Spleen (tissue), 11 donors: ENCODE data around the gene ELMOD2. TPM values are rescaled to one million over a fixed set of nuclear protein-coding genes. Genes with fewer than 3 reads are reported as not detected.

Source experiments
- DNase-seq: peaks from one replicate; pipeline ENCODE4 v3.0.0-alpha.2; 2020
- H3K27ac ChIP-seq, 8 donors: fragments of 200-600 bp; sonication (generic) in 7 of 8; 1 replicate in 4 of 8; 2 replicates in 4 of 8; pipeline versions ENCODE4 v1.5.0 to v1.8.0; 2016 to 2021; ENCODE audit warnings: inconsistent platforms in 4 of 8, mild to moderate bottlenecking in 4 of 8, moderate library complexity in 1 of 8
- H3K27me3 ChIP-seq, 7 donors: fragments of 200-600 bp; sonication (generic) in 6 of 7; replicated peaks in 1 of 7; 1 replicate in 4 of 7; 2 replicates in 3 of 7; pipeline versions ENCODE4 v1.5.0 to v1.8.0; 2016 to 2021; ENCODE audit warnings: inconsistent platforms in 3 of 7, mild to moderate bottlenecking in 1 of 7
- H3K36me3 ChIP-seq, 6 donors: fragments of 200-600 bp; sonication (generic) in 5 of 6; 1 replicate in 4 of 6; 2 replicates in 2 of 6; pipeline versions ENCODE4 v1.5.0 to v1.8.0; 2016 to 2021; ENCODE audit warnings: inconsistent platforms in 2 of 6
- H3K4me1 ChIP-seq, 6 donors: fragments of 200-600 bp; sonication (generic) in 5 of 6; 1 replicate in 3 of 6; 2 replicates in 3 of 6; pipeline versions ENCODE4 v1.5.0 to v1.8.0; 2016 to 2021; ENCODE audit warnings: inconsistent platforms in 3 of 6
- H3K4me3 ChIP-seq, 8 donors: fragments of 200-600 bp; sonication (generic) in 7 of 8; 1 replicate in 4 of 8; 2 replicates in 4 of 8; pipeline versions ENCODE4 v1.5.0 to v1.8.0; 2016 to 2021; ENCODE audit warnings: inconsistent platforms in 4 of 8, mild to moderate bottlenecking in 4 of 8, moderate library complexity in 2 of 8
- H3K9me3 ChIP-seq, 8 donors: fragments of 200-600 bp; sonication (generic) in 7 of 8; 1 replicate in 4 of 8; 2 replicates in 4 of 8; pipeline versions ENCODE4 v1.5.0 to v1.8.0; 2016 to 2021; ENCODE audit warnings: inconsistent platforms in 4 of 8
- CTCF ChIP-seq, 11 experiments: fragments of 200-600 bp in 7 of 11; fragments of 450-650 bp in 4 of 11; sonication (generic) in 4 of 11; IDR thresholded peaks in 8 of 11; conservative IDR thresholded peaks in 3 of 11; 1 replicate in 7 of 11; 2 replicates in 4 of 11; pipeline versions ENCODE4 v1.4.0 to v1.8.0; 2016 to 2021; ENCODE audit warnings: antibody characterized with exemption in 11 of 11, inconsistent platforms in 4 of 11, mild to moderate bottlenecking in 1 of 11
- POLR2A ChIP-seq, 3 donors: fragments of 450-650 bp; IDR thresholded peaks; one replicate each; pipeline ENCODE4 v1.5.1; 2017; ENCODE audit warnings: antibody characterized with exemption in 3 of 3, mild to moderate bottlenecking in 1 of 3
- POLR2AphosphoS5 ChIP-seq, 3 donors: sonication (generic); formaldehyde crosslinking; IDR thresholded peaks; one replicate each; pipeline ENCODE4 v1.5.1; 2017; ENCODE audit warnings: antibody characterized with exemption in 3 of 3
- WGBS, 5 donors: extraction: QIAGEN DNeasy Blood & Tissue Kit in 3 of 5; methylation state at CpG; one replicate each; pipeline versions ENCODE4 v1.1.5 to v1.1.7; 2013 to 2018; 5-methylcytosine and 5-hydroxymethylcytosine counted together
- intact Hi-C: fragments of 100-400 bp; cut with DNase I; formaldehyde crosslinking; loops from one replicate; pipeline ENCODE4 v1.15.0; 2023; ENCODE audit warnings: low total_unique reads
- polyA plus RNA-seq, 3 donors: library from polyadenylated mRNA; stranded (reverse); fragments of 200-250 nt; gene quantifications; one replicate each; pipeline ENCODE4 v1.2.1, GENCODE V29; 2013
- total RNA-seq, 7 donors: library from RNA; depleted of rRNA in 3 of 7; stranded (reverse); fragments of >200 nt in 3 of 7; fragmentation: NEBNext Ultra II Directional in 4 of 7; extraction: Animal tissue kit (Norgen Biotek cat#: 25700) in 4 of 7; gene quantifications; one replicate each; pipeline versions ENCODE4 v1.1.0 to v1.2.1, GENCODE V29; 2016 to 2021
- donor health status: healthy with polysubstance abuse.
- donor health status: DM: no; HTN: no; CAD: no; lungs with moderate emphysema.
- donor health status: DM: no; HTN: no; CAD: no.
- donor health status: Bipolar disorder and iron deficiency.
- donor health status: healthy.
- donor health status: DM: no; HTN: no; CAD: no.
- donor health status: DM: yes; HTN: yes; CAD: no.

ELMOD2 gene
- total and polyA plus RNA-seq, 10 donors = 6.2 to 23.2 (median 18.3) TPM

- intact Hi-C loops = no loop called here
- WGBS, 5 donors = 0 to 83% (median 61%) methylated on average over 1 of the region's 1 CpG
- no peak overlapping the region for H3K4me3 ChIP-seq
These were observed 8.5 kb upstream of the ELMOD2 start for GRCh38 chr4:140515423-140515822.

DNA sequence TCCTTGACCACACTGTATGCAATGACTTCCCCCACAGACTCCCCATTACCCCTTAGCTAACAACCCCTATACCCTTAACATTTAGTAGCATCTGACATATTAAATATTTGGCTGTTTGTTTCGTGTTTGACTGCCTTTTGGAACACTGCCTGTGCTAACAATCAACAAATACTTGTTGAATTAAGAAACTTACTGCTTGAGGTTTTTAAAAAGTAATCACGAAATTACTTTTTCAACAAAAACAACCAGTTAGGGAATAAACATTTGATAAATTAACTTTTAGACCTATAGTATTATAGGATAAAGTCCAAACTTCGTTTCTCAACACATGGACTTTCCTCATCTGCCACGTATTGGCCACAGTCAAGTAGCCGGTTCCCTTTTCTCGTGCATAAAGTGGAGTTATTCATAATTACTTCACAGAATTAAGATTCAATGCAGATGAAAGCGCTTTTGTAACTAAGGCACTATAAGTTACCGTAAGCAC lies 555 bp upstream of the ELMOD2 start:
- Histone ChIP-seq H3K4me3 (peak overlapping the region; percentile 21 to 94 (median 85)), H3K27me3 (no peaks in the 10 kb centered on the region), H3K4me1 (peaks cover 4 to 32% (median 18%) of the 10 kb centered on the region in 6 donors), H3K36me3 (peaks cover 0 to 12% (median 3%) of the 10 kb centered on the region in 6 donors), H3K9me3 (no peaks in the 10 kb centered on the region), H3K27ac (peak overlapping the region in 7 of 8 donors; percentile 86 to 95 (median 90))
- intact Hi-C loops = no loop called here
- 18 to 30% (median 21%) methylated on average over 8 of the region's 8 CpGs for WGBS, 5 donors
- no peak for TF ChIP-seq POLR2AphosphoS5 (IDR thresholded peaks at IDR 0.05)
- no peak for TF ChIP-seq POLR2A (IDR thresholded peaks at IDR 0.05)
- no peak for TF ChIP-seq CTCF (IDR thresholded peaks at IDR 0.05 in 8 of 11, conservative IDR thresholded peaks at IDR 0.05 in 3 of 11)
- no peak for DNase-seq

More at GRCh38 chr4:140515423-140515822, 8.5 kb upstream of the ELMOD2 start:
- DNase-seq = no peak
- no peak for TF ChIP-seq CTCF (IDR thresholded peaks at IDR 0.05 in 8 of 11, conservative IDR thresholded peaks at IDR 0.05 in 3 of 11)
- no peak overlapping the region for H3K27ac ChIP-seq
- H3K4me1 ChIP-seq = no peaks in the 10 kb centered on the region
- peaks cover 0 to 7% (median 0%) of the 10 kb centered on the region in 8 donors for H3K9me3 ChIP-seq
- H3K36me3 ChIP-seq = no peaks in the 10 kb centered on the region
- H3K27me3 ChIP-seq = peaks cover 0 to 8% (median 0%) of the 10 kb centered on the region in 7 donors

DNA sequence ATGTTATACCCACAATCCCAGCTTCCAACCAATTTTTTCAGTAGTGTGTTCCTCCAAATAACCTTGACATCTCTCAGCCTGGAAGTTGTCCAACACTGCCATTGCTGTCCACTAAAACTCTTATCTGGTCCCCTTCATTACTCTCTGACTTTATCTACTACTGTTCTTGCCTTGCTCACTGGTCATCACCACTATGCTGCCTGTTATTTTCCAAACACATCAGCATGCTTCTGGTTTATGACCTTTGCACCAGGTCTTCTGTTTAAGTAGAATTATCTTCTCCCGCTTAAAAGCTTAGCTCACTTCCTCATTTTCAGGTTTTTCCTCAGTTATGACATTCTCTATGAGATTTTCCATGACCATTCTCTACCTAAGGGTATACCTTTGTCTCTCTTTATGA lies 5.5 kb downstream of the ELMOD2 start:
- TF ChIP-seq CTCF (IDR thresholded peaks at IDR 0.05 in 8 of 11, conservative IDR thresholded peaks at IDR 0.05 in 3 of 11) (no peak), POLR2AphosphoS5 (IDR thresholded peaks at IDR 0.05) (no peak), POLR2A (IDR thresholded peaks at IDR 0.05) (no peak)
- intact Hi-C loops = no loop called here
- no peaks in the 10 kb centered on the region for H3K9me3 ChIP-seq
- peaks cover 0 to 19% (median 11%) of the 10 kb centered on the region in 6 donors for H3K4me1 ChIP-seq
- no peaks in the 10 kb centered on the region for H3K27me3 ChIP-seq
- H3K36me3 ChIP-seq = peaks cover 0 to 38% (median 4%) of the 10 kb centered on the region in 6 donors
- no peak overlapping the region for H3K27ac ChIP-seq
- H3K4me3 ChIP-seq = no peak overlapping the region
- DNase-seq = no peak
- 65 to 85% (median 71%) methylated on average over 1 of the region's 1 CpG for WGBS, 5 donors

DNA sequence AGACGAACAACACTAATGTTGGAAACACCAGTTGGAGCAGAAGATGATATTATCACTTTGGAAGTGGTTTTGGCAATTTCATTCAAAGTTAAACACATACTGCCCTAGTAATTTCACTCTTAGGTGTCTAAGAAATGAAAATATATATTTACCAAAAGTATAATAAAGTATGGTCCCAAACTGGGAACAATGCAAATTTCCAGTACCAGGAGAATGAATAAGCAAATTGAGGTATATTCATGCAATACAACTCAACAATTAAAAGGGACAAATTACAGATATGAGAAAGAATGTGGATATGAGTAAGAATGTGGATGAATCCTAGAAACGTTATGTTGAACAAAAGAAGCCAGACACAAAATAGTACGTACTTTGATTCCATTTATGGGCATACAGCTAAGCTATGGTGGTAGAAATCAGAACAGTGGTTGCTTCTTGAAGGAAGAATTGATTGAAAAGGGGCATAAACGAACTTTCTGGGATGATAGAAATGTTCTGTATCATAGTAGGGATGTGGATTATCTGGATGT lies 10.0 kb downstream of the ELMOD2 start:
- no peak overlapping the region for H3K27ac ChIP-seq
- TF ChIP-seq CTCF (IDR thresholded peaks at IDR 0.05 in 8 of 11, conservative IDR thresholded peaks at IDR 0.05 in 3 of 11) (no peak), POLR2AphosphoS5 (IDR thresholded peaks at IDR 0.05) (no peak), POLR2A (IDR thresholded peaks at IDR 0.05) (no peak)
- intact Hi-C loops = no loop called here
- H3K27me3 ChIP-seq = no peaks in the 10 kb centered on the region
- H3K4me1 ChIP-seq = no peaks in the 10 kb centered on the region
- WGBS, 5 donors = 88 to 95% (median 95%) methylated on average over 4 of the region's 4 CpGs
- H3K9me3 ChIP-seq = no peaks in the 10 kb centered on the region
- no peak overlapping the region for H3K4me3 ChIP-seq
- DNase-seq = no peak
- H3K36me3 ChIP-seq = peaks cover 0 to 59% (median 10%) of the 10 kb centered on the region in 6 donors
